ENCODE data around the gene GLP2R. TPM values are rescaled to one million over a fixed set of nuclear protein-coding genes. Genes with fewer than 3 reads are reported as not detected.

Gene GLP2R
- polyA plus RNA-seq, 1 of the 3 experiments (the other 2 are of a cell fraction) = not detected

- Histone ChIP-seq H3K4me3 (ENCODE audit: low read depth in 2 of 2, low read length in 1 of 2) (no peak overlapping the region), H3K4me2 (no peak overlapping the region), H4K20me1 (ENCODE audit: insufficient read depth) (no peaks in the 10 kb centered on the region), H3K79me2 (ENCODE audit: insufficient read depth) (no peaks in the 10 kb centered on the region), H3K4me1 (ENCODE audit: control insufficient read depth in 1 of 2, insufficient read depth in 2 of 2, low read depth in 1 of 2, low read length in 1 of 2) (no peaks in the 10 kb centered on the region), H3K9me3 (no peaks in the 10 kb centered on the region), H3K36me3 (replicated peaks in 1 of 2; ENCODE audit: control insufficient read depth in 1 of 2, insufficient read depth in 2 of 2, low read length in 1 of 2) (no peaks in the 10 kb centered on the region), H3F3A (replicated peaks; ENCODE audit: insufficient read depth) (no peaks in the 10 kb centered on the region), H3K27ac (ENCODE audit: low read depth in 2 of 2, low read length in 1 of 2) (no peak overlapping the region), H3K27me3 (ENCODE audit: insufficient read depth) (peaks cover 23% of the 10 kb centered on the region; the same call in 1 of the 2 replicates), H3K9ac (no peak overlapping the region), H3K9me2 (no peaks in the 10 kb centered on the region), H2AFZ (ENCODE audit: low read depth) (no peak overlapping the region)
- TF ChIP-seq ELF1 (IDR thresholded peaks at IDR 0.05) (no peak), TEAD4 (IDR thresholded peaks at IDR 0.05; ENCODE audit: borderline replicate concordance, insufficient read depth) (no peak), FOXM1 (IDR thresholded peaks at IDR 0.05; ENCODE audit: low read depth) (no peak), FOSL2 (IDR thresholded peaks at IDR 0.05; ENCODE audit: borderline replicate concordance, low read depth) (no peak), MXI1 (IDR thresholded peaks at IDR 0.05; ENCODE audit: low read depth, low read length) (no peak), RFX5 (IDR thresholded peaks at IDR 0.05; ENCODE audit: low read length) (no peak), RAD21 (IDR thresholded peaks at IDR 0.05; ENCODE audit: low read length) (no peak), ZBTB33 (IDR thresholded peaks at IDR 0.05; ENCODE audit: borderline replicate concordance, low read depth) (no peak), PBX3 (IDR thresholded peaks at IDR 0.05) (no peak), EP300 (IDR thresholded peaks at IDR 0.05; ENCODE audit: borderline replicate concordance in 1 of 2, low read depth in 1 of 2, low read length in 1 of 2) (no peak), GABPA (IDR thresholded peaks at IDR 0.05; ENCODE audit: low read depth) (no peak), TCF12 (IDR thresholded peaks at IDR 0.05) (no peak), RXRA (IDR thresholded peaks at IDR 0.05; ENCODE audit: borderline replicate concordance, low read depth) (no peak), JUND (IDR thresholded peaks at IDR 0.05) (no peak), SMC3 (IDR thresholded peaks at IDR 0.05; ENCODE audit: low read depth, low read length) (no peak)
- CTCF ChIA-PET = interaction anchor here (1.2 to 2.3 kb wide), 3 partner anchors 11 to 398 kb away, joined by 3 to 7 read pairs (median 3); no protein-coding TSS in a partner anchor
- DNase-seq = no peak
- POLR2A ChIA-PET = no interaction called here
- 42% methylated on average over 8 of the region's 8 CpGs for WGBS (ENCODE audit: low lambda C conversion rate)
Measured at GRCh38 chr17:9929871-9930270, 104.1 kb downstream of the GLP2R start.

DNA sequence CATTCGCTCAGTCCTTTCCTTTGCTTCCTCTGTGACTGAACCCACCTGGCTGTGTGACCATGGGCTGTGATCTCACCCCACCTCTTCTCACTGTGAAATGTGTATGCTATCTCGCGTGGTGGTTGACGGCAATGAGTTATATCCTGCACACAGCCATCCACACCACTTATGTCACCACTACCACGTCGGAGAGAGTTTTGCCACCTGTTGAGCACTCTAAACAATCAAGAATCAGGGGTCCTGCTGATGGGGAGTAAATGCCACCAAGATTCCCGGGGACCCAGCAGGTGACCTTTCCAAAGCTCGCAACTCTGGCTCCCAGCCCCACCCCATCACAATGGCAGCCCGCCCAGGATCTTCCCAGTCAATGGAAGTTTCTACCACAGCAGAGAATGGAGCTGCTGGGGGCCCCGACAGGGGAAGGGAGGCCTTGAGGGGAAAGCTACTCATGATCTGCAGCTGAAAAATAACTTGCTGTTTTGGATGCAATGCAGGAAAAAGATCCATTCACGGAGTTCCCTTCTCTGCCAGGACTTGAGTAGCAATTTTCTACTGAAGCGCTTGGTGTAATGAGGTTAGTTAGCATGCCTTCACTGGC, 105.5 kb downstream of the GLP2R start:
- Histone ChIP-seq H2AFZ (ENCODE audit: low read depth) (no peak overlapping the region), H3K9me2 (no peaks in the 10 kb centered on the region), H3K79me2 (ENCODE audit: insufficient read depth) (no peaks in the 10 kb centered on the region), H3K36me3 (replicated peaks in 1 of 2; ENCODE audit: control insufficient read depth in 1 of 2, insufficient read depth in 2 of 2, low read length in 1 of 2) (no peaks in the 10 kb centered on the region), H3K27ac (ENCODE audit: low read depth in 2 of 2, low read length in 1 of 2) (no peak overlapping the region), H3K27me3 (ENCODE audit: insufficient read depth) (peaks cover 23% of the 10 kb centered on the region; the same call in 1 of the 2 replicates), H3K9ac (no peak overlapping the region), H3K4me3 (ENCODE audit: low read depth in 2 of 2, low read length in 1 of 2) (no peak overlapping the region), H3F3A (replicated peaks; ENCODE audit: insufficient read depth) (no peaks in the 10 kb centered on the region), H3K4me1 (ENCODE audit: control insufficient read depth in 1 of 2, insufficient read depth in 2 of 2, low read depth in 1 of 2, low read length in 1 of 2) (no peaks in the 10 kb centered on the region), H3K4me2 (no peak overlapping the region), H4K20me1 (ENCODE audit: insufficient read depth) (no peaks in the 10 kb centered on the region), H3K9me3 (no peaks in the 10 kb centered on the region)
- 38% methylated on average over 11 of the region's 12 CpGs for WGBS (ENCODE audit: low lambda C conversion rate)
- POLR2A ChIA-PET = no interaction called here
- DNase-seq = no peak
- CTCF ChIA-PET = interaction anchor here (0.9 to 1.5 kb wide), 4 partner anchors 13 to 686 kb away, joined by 3 to 5 read pairs (median 4); no protein-coding TSS in a partner anchor
- TF ChIP-seq PBX3 (IDR thresholded peaks at IDR 0.05) (no peak), TCF12 (IDR thresholded peaks at IDR 0.05) (no peak), CHD2 (IDR thresholded peaks at IDR 0.05; ENCODE audit: low read length, partially characterized antibody) (no peak), SMC3 (IDR thresholded peaks at IDR 0.05; ENCODE audit: low read depth, low read length) (no peak), TAF1 (IDR thresholded peaks at IDR 0.05; ENCODE audit: borderline replicate concordance, low read depth, low read length) (no peak)
- TF ChIP-seq, protein P1, sequence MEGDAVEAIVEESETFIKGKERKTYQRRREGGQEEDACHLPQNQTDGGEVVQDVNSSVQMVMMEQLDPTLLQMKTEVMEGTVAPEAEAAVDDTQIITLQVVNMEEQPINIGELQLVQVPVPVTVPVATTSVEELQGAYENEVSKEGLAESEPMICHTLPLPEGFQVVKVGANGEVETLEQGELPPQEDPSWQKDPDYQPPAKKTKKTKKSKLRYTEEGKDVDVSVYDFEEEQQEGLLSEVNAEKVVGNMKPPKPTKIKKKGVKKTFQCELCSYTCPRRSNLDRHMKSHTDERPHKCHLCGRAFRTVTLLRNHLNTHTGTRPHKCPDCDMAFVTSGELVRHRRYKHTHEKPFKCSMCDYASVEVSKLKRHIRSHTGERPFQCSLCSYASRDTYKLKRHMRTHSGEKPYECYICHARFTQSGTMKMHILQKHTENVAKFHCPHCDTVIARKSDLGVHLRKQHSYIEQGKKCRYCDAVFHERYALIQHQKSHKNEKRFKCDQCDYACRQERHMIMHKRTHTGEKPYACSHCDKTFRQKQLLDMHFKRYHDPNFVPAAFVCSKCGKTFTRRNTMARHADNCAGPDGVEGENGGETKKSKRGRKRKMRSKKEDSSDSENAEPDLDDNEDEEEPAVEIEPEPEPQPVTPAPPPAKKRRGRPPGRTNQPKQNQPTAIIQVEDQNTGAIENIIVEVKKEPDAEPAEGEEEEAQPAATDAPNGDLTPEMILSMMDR (IDR thresholded peaks at IDR 0.05) = no peak
- TF ChIP-seq, protein P2, sequence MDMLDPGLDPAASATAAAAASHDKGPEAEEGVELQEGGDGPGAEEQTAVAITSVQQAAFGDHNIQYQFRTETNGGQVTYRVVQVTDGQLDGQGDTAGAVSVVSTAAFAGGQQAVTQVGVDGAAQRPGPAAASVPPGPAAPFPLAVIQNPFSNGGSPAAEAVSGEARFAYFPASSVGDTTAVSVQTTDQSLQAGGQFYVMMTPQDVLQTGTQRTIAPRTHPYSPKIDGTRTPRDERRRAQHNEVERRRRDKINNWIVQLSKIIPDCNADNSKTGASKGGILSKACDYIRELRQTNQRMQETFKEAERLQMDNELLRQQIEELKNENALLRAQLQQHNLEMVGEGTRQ (IDR thresholded peaks at IDR 0.05; ENCODE audit: borderline replicate concordance, low read depth, low read length) = no peak
- TF ChIP-seq, protein P3, sequence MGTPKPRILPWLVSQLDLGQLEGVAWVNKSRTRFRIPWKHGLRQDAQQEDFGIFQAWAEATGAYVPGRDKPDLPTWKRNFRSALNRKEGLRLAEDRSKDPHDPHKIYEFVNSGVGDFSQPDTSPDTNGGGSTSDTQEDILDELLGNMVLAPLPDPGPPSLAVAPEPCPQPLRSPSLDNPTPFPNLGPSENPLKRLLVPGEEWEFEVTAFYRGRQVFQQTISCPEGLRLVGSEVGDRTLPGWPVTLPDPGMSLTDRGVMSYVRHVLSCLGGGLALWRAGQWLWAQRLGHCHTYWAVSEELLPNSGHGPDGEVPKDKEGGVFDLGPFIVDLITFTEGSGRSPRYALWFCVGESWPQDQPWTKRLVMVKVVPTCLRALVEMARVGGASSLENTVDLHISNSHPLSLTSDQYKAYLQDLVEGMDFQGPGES (IDR thresholded peaks at IDR 0.05; ENCODE audit: low read depth, low read length) = no peak
